ENCODE data around the gene DAPK1. TPM values are rescaled to one million over a fixed set of nuclear protein-coding genes. Genes with fewer than 3 reads are reported as not detected.

DAPK1 gene
- total and polyA plus RNA-seq, 2 donors (not counting 3 experiments of a cell fraction or from before 2014, with no cell fraction given) = 58.9 to 119 TPM

- no peak overlapping the region for H3K27ac ChIP-seq (ENCODE audit: insufficient read depth, low read depth, low read length)
- peaks cover 6% of the 10 kb centered on the region for H4K20me1 ChIP-seq (replicated peaks; ENCODE audit: control insufficient read depth, extremely low read depth, insufficient read depth, low read length)
- H3K4me3 ChIP-seq (replicated peaks in 1 of 3; ENCODE audit: insufficient read depth in 1 of 3, low read depth in 1 of 3, low read length in 3 of 3) = no peak overlapping the region
- dilution Hi-C loops (cut with MboI; ENCODE audit: extremely low pct_ligation_motif_present, low sequenced_read_pairs) (no loop called here), intact Hi-C loops (cut with micrococcal nuclease) (no loop called here)
- peaks cover 3% of the 10 kb centered on the region for H3K4me1 ChIP-seq (ENCODE audit: control insufficient read depth, extremely low read depth, insufficient read depth, low read length)
- no peak overlapping the region for H3K4me2 ChIP-seq (ENCODE audit: insufficient read depth, low read length)
- no peaks in the 10 kb centered on the region for H3K9me1 ChIP-seq (replicated peaks; ENCODE audit: control insufficient read depth, extremely low read depth, insufficient read depth, low read length)
- POLR2A ChIA-PET = no interaction called here
- H3K27me3 ChIP-seq (ENCODE audit: control insufficient read depth in 2 of 2, insufficient read depth in 2 of 2, low read length in 2 of 2) = no peaks in the 10 kb centered on the region
- BruUV-seq (replicated peaks) = no TSS peak
- no peaks in the 10 kb centered on the region for H3K36me3 ChIP-seq (ENCODE audit: control insufficient read depth in 2 of 2, extremely low read depth in 1 of 2, insufficient read depth in 2 of 2, low read length in 2 of 2)
- CTCF ChIA-PET = interaction anchor here (0.9 kb wide), 1 partner anchor 8 kb away, joined by 3 read pairs; no protein-coding TSS in a partner anchor
- H3K9ac ChIP-seq (replicated peaks; ENCODE audit: extremely low read depth, insufficient read depth, low read length) = no peak overlapping the region
- peaks cover 5% of the 10 kb centered on the region for H3K79me2 ChIP-seq (ENCODE audit: control insufficient read depth, insufficient read depth, low read length)
- FAIRE-seq = no peak
- no peak for TF ChIP-seq MAX (IDR thresholded peaks at IDR 0.05; ENCODE audit: insufficient read depth, insufficient read length)
- no peak for DNase-seq (ENCODE audit: low read depth, low spot score)
- H2AFZ ChIP-seq (ENCODE audit: low read depth, low read length) = no peak overlapping the region
- no peaks in the 10 kb centered on the region for H3K9me3 ChIP-seq (replicated peaks; ENCODE audit: control insufficient read depth, insufficient read depth, low read length)
These were observed 38.3 kb downstream of the DAPK1 start for GRCh38 chr9:87535817-87536539.

DNA sequence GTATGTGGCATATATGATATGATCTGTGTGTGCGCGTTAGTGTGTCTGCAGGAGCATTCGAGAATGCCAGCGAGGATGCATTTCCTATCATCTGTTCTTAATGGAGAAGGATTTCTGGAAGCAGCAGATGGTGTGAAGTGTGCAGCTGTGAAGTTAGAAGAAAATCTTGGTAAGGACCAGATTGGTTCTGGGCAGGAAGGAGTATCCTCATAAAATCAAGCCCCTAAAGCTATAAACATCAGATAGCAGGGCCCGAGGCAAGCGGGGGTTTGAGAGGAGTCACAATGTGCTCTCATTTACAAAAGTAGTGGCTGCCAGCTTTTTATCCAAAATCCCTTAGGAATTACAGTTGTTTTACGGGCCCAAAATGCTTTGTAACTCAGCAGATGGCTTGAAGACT lies 40.0 kb downstream of the DAPK1 start:
- TF ChIP-seq JUN (IDR thresholded peaks at IDR 0.05; ENCODE audit: borderline replicate concordance, insufficient read depth, insufficient read length, low read depth) (no peak), POLR2AphosphoS5 (IDR thresholded peaks at IDR 0.05; ENCODE audit: insufficient read depth, low read depth, low read length) (no peak), POLR2A (IDR thresholded peaks at IDR 0.05; ENCODE audit: low read depth, low read length) (no peak), MAX (IDR thresholded peaks at IDR 0.05; ENCODE audit: insufficient read depth, insufficient read length) (no peak), EZH2 (IDR thresholded peaks at IDR 0.05; ENCODE audit: borderline replicate concordance, low read depth, low read length, severe bottlenecking) (no peak), MYC (IDR thresholded peaks at IDR 0.05; ENCODE audit: low read depth, low read length) (no peak), GATA2 (IDR thresholded peaks at IDR 0.05; ENCODE audit: insufficient read depth, insufficient read length, low read depth, low read length) (no peak), FOS (IDR thresholded peaks at IDR 0.05; ENCODE audit: borderline replicate concordance, insufficient read depth, low read length) (no peak)
- TF ChIP-seq, protein P1, sequence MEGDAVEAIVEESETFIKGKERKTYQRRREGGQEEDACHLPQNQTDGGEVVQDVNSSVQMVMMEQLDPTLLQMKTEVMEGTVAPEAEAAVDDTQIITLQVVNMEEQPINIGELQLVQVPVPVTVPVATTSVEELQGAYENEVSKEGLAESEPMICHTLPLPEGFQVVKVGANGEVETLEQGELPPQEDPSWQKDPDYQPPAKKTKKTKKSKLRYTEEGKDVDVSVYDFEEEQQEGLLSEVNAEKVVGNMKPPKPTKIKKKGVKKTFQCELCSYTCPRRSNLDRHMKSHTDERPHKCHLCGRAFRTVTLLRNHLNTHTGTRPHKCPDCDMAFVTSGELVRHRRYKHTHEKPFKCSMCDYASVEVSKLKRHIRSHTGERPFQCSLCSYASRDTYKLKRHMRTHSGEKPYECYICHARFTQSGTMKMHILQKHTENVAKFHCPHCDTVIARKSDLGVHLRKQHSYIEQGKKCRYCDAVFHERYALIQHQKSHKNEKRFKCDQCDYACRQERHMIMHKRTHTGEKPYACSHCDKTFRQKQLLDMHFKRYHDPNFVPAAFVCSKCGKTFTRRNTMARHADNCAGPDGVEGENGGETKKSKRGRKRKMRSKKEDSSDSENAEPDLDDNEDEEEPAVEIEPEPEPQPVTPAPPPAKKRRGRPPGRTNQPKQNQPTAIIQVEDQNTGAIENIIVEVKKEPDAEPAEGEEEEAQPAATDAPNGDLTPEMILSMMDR (IDR thresholded peaks at IDR 0.05; ENCODE audit: extremely low read depth in 1 of 2, insufficient read depth in 1 of 2, low read depth in 1 of 2, low read length in 2 of 2) = no peak
- no peak overlapping the region for H3K4me3 ChIP-seq (replicated peaks in 1 of 3; ENCODE audit: insufficient read depth in 1 of 3, low read depth in 1 of 3, low read length in 3 of 3)
- BruUV-seq (replicated peaks) = no TSS peak
- H3K4me2 ChIP-seq (ENCODE audit: insufficient read depth, low read length) = no peak overlapping the region
- intact Hi-C loops (cut with micrococcal nuclease) = no loop called here
- H3K36me3 ChIP-seq (ENCODE audit: control insufficient read depth in 2 of 2, extremely low read depth in 1 of 2, insufficient read depth in 2 of 2, low read length in 2 of 2) = no peaks in the 10 kb centered on the region
- ChIA-PET POLR2A (no interaction called here), CTCF (interaction anchor here (1.3 to 1.8 kb wide), 2 partner anchors 17 to 39 kb away, joined by 3 to 6 read pairs; no protein-coding TSS in a partner anchor)
- dilution Hi-C loops (cut with MboI; ENCODE audit: extremely low pct_ligation_motif_present, low sequenced_read_pairs) = no loop called here
- H2AFZ ChIP-seq (ENCODE audit: low read depth, low read length) = no peak overlapping the region
- no peak for FAIRE-seq
- peaks cover 4% of the 10 kb centered on the region for H3K4me1 ChIP-seq (ENCODE audit: control insufficient read depth, extremely low read depth, insufficient read depth, low read length)
- peaks cover 5% of the 10 kb centered on the region for H3K79me2 ChIP-seq (ENCODE audit: control insufficient read depth, insufficient read depth, low read length)
- no peaks in the 10 kb centered on the region for H3K9me1 ChIP-seq (replicated peaks; ENCODE audit: control insufficient read depth, extremely low read depth, insufficient read depth, low read length)
- peaks cover 2% of the 10 kb centered on the region for H4K20me1 ChIP-seq (replicated peaks; ENCODE audit: control insufficient read depth, extremely low read depth, insufficient read depth, low read length)
- H3K27me3 ChIP-seq (ENCODE audit: control insufficient read depth in 2 of 2, insufficient read depth in 2 of 2, low read length in 2 of 2) = no peaks in the 10 kb centered on the region
- H3K9me3 ChIP-seq (replicated peaks; ENCODE audit: control insufficient read depth, insufficient read depth, low read length) = no peaks in the 10 kb centered on the region
- no peak overlapping the region for H3K9ac ChIP-seq (replicated peaks; ENCODE audit: extremely low read depth, insufficient read depth, low read length)
- no peak for DNase-seq (ENCODE audit: low read depth, low spot score)
- H3K27ac ChIP-seq (ENCODE audit: insufficient read depth, low read depth, low read length) = no peak overlapping the region
